ENCODE data around the gene ASB18. TPM values are rescaled to one million over a fixed set of nuclear protein-coding genes. Genes with fewer than 3 reads are reported as not detected.

Gene ASB18
- total RNA-seq, 1 donor from 2014 or later: not detected

DNA sequence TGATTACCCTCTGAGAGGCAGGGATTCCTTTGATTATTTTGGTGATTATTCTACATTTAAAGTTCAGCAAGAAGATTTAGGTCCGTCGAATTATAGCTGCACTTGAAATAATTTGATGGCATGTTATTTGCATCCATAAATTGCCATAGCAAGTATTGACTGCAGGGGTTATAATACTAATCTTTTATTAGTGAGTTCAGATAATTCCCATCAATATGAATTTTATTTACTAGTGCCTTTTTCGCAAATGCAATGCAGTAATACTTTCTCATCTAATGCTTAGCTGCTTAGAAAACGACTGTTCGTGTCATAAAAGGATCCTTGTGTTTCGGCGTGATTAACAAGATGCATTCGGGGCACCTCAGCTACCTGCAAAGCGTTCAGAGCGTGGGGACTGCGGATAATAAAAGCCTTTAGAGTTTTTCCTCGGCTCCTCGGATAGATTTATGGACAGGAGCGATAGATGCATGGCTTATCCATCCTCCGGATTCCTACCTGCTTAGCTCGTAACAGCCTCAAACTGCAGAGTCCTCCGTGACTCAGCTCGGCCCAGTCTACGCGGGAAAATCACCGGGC lies 93.5 kb downstream of the ASB18 start:
- Histone ChIP-seq H3K9me3 (ENCODE audit: low read depth) (no peaks in the 10 kb centered on the region), H3F3A (ENCODE audit: low read depth) (peaks cover 80% of the 10 kb centered on the region), H3K4me1 (peaks cover 46% of the 10 kb centered on the region), H3K36me3 (no peaks in the 10 kb centered on the region), H3K27ac (no peak overlapping the region), H2AFZ (replicated peaks) (no peak overlapping the region), H3K4me2 (no peak overlapping the region), H3K9ac (no peak overlapping the region), H3K79me2 (ENCODE audit: low read depth) (no peaks in the 10 kb centered on the region), H3K4me3 (no peak overlapping the region), H3K27me3 (peaks cover 100% of the 10 kb centered on the region), H4K20me1 (ENCODE audit: low read depth) (peaks cover 89% of the 10 kb centered on the region)
- peak; percentile 24 for DNase-seq (ENCODE audit: low spot score)
- Mint-ChIP-seq H3K27ac (no peak overlapping the region), H3K27me3 (ENCODE audit: insufficient read depth, low read depth) (peaks cover 66% of the 10 kb centered on the region), H3K36me3 (no peaks in the 10 kb centered on the region), H3K4me3 (peak overlapping the region; percentile 84), H3K9me3 (no peaks in the 10 kb centered on the region), H3K4me1 (peaks cover 59% of the 10 kb centered on the region)
- no peak for TF ChIP-seq EZH2phosphoT487 (IDR thresholded peaks at IDR 0.05)

DNA sequence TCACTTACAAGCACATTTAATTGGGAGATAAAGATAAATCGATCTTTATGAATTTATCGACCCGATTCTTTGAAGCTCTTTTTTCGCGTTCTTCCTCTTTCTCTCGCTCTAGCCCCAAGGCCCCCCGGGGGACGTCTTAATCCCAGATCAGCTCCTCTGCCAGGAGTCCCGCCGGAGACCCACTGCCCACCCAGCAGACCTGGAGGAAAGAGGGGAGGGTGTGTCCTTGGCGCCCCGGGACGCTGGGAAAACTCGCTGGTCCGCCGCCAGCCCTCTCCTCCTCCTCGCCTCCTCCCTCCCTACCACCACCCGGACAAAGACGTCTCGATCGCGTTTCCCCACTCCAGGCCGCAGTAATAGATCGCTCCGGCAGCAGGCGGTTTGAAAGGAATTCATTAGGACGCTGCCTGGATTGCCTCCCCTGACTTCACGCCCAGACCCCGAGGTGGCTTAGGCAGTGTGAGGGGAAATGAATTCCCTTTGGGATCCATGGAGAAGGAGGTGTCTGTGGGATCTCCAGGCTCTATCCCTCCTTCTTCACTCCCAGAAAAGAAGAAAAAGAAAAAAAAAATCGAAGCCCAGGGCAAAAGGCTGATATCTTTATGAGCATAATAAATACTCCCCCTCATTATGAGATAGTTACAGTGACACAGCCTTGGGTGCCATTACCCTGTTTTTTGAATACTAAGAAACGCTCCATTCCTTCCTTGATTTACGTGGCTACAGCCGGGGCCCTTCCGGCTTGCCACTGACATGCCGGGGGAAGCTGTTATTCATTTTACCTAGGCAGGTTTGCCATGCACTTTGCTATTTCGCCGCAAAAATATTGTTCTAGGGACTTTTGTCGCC lies 94.2 kb downstream of the ASB18 start:
- H3F3A ChIP-seq (ENCODE audit: low read depth): peaks cover 85% of the 10 kb centered on the region
- H2AFZ ChIP-seq (replicated peaks): no peak overlapping the region
- H3K4me1 ChIP-seq: peaks cover 48% of the 10 kb centered on the region
- Mint-ChIP-seq H3K27me3 (ENCODE audit: insufficient read depth, low read depth) (peaks cover 68% of the 10 kb centered on the region), H3K27ac (peak overlapping the region; percentile 47), H3K36me3 (no peaks in the 10 kb centered on the region), H3K9me3 (no peaks in the 10 kb centered on the region), H3K4me3 (peak overlapping the region; percentile 84), H3K4me1 (peaks cover 59% of the 10 kb centered on the region)
- H3K4me2 ChIP-seq: peak overlapping the region; percentile 63
- H3K9ac ChIP-seq: no peak overlapping the region
- no peak overlapping the region for H3K27ac ChIP-seq
- H3K27me3 ChIP-seq: peaks cover 100% of the 10 kb centered on the region
- no peaks in the 10 kb centered on the region for H3K79me2 ChIP-seq (ENCODE audit: low read depth)
- H3K36me3 ChIP-seq: no peaks in the 10 kb centered on the region
- TF ChIP-seq, protein P1, sequence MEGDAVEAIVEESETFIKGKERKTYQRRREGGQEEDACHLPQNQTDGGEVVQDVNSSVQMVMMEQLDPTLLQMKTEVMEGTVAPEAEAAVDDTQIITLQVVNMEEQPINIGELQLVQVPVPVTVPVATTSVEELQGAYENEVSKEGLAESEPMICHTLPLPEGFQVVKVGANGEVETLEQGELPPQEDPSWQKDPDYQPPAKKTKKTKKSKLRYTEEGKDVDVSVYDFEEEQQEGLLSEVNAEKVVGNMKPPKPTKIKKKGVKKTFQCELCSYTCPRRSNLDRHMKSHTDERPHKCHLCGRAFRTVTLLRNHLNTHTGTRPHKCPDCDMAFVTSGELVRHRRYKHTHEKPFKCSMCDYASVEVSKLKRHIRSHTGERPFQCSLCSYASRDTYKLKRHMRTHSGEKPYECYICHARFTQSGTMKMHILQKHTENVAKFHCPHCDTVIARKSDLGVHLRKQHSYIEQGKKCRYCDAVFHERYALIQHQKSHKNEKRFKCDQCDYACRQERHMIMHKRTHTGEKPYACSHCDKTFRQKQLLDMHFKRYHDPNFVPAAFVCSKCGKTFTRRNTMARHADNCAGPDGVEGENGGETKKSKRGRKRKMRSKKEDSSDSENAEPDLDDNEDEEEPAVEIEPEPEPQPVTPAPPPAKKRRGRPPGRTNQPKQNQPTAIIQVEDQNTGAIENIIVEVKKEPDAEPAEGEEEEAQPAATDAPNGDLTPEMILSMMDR (IDR thresholded peaks at IDR 0.05): no peak
- TF ChIP-seq EZH2 (IDR thresholded peaks at IDR 0.05): no peak
- TF ChIP-seq EZH2phosphoT487 (IDR thresholded peaks at IDR 0.05): peak; percentile 62
- peak overlapping the region; percentile 10 for H3K4me3 ChIP-seq
- H3K9me3 ChIP-seq (ENCODE audit: low read depth): no peaks in the 10 kb centered on the region
- H4K20me1 ChIP-seq (ENCODE audit: low read depth): peaks cover 89% of the 10 kb centered on the region
- DNase-seq (ENCODE audit: low spot score): peak; percentile 76

DNA sequence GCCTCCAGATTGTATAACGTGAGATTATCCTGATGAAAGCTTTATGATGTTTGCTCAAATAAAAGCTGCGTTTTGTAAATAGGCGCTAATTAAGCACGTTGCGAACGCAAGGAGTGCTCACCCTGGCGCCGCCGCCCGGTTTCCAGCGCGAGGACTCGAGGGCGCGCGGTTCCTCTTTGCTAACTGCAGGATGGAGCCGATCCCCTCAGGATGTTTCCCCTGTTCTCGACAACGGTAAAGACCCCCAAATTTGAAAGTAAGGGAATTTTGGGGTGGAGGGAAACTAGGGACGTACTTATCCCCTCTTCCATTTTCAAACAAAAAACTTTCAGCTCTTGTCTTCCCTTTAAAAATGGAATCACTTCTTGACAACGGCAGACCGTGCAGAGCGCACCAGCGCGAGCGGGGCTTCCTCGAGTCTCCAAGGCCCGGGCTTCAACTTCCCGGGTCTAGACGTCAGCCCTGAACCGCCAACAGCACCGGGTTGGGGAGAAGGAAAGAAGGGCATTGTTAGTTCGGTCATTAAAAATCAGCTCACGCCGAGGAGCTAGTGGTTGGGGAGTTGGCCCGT lies 95.0 kb downstream of the ASB18 start:
- Histone ChIP-seq H3K36me3 (no peaks in the 10 kb centered on the region), H3K9me3 (ENCODE audit: low read depth) (no peaks in the 10 kb centered on the region), H3K27ac (no peak overlapping the region), H3K4me3 (no peak overlapping the region), H3K9ac (no peak overlapping the region), H3K4me2 (peak overlapping the region; percentile 63), H4K20me1 (ENCODE audit: low read depth) (peaks cover 89% of the 10 kb centered on the region), H3F3A (ENCODE audit: low read depth) (peaks cover 87% of the 10 kb centered on the region), H3K4me1 (peaks cover 54% of the 10 kb centered on the region), H2AFZ (replicated peaks) (no peak overlapping the region), H3K27me3 (peaks cover 100% of the 10 kb centered on the region), H3K79me2 (ENCODE audit: low read depth) (no peaks in the 10 kb centered on the region)
- TF ChIP-seq, protein P1 (IDR thresholded peaks at IDR 0.05): no peak
- TF ChIP-seq EZH2 (IDR thresholded peaks at IDR 0.05) (peak; percentile 78), EZH2phosphoT487 (IDR thresholded peaks at IDR 0.05) (peak; percentile 74)
- Mint-ChIP-seq H3K36me3 (no peaks in the 10 kb centered on the region), H3K27ac (peak overlapping the region; percentile 47), H3K27me3 (ENCODE audit: insufficient read depth, low read depth) (peaks cover 67% of the 10 kb centered on the region), H3K4me1 (peaks cover 56% of the 10 kb centered on the region), H3K4me3 (peak overlapping the region; percentile 84), H3K9me3 (no peaks in the 10 kb centered on the region)
- peak; percentile 67 for DNase-seq (ENCODE audit: low spot score)

Measured in neural progenitor cell (in vitro differentiated cells).